Hippocampal formation (tissue), 2 donors: ENCODE data around the gene SQOR.

Experiments used
- DNase-seq, 2 donors: peaks; one replicate each; lab custom pipeline; 2025; lab: John Stamatoyannopoulos, UW

SQOR gene

GRCh38 chr15:45660231-45660979, 25.6 kb downstream of the SQOR start:
- DNase-seq = no peak

GRCh38 chr15:45662375-45662774, 27.5 kb downstream of the SQOR start:
- no peak for DNase-seq

GRCh38 chr15:45664451-45664850, 29.6 kb downstream of the SQOR start:
- no peak for DNase-seq

- DNase-seq = no peak
These were observed 30.4 kb downstream of the SQOR start for GRCh38 chr15:45665261-45665660.

GRCh38 chr15:45666119-45666875, 31.5 kb downstream of the SQOR start:
- DNase-seq = no peak

GRCh38 chr15:45667002-45667401, 32.2 kb downstream of the SQOR start:
- no peak for DNase-seq

- no peak for DNase-seq
These were observed 33.6 kb downstream of the SQOR start for GRCh38 chr15:45668386-45668785.

- DNase-seq = no peak
These were observed 34.6 kb downstream of the SQOR start for GRCh38 chr15:45669422-45669821.

GRCh38 chr15:45670091-45670490, 35.3 kb downstream of the SQOR start:
- DNase-seq = no peak

GRCh38 chr15:45670511-45670910, 35.7 kb downstream of the SQOR start:
- no peak for DNase-seq

GRCh38 chr15:45674677-45675076, 39.8 kb downstream of the SQOR start:
- no peak for DNase-seq

- no peak for DNase-seq
These were observed 43.0 kb downstream of the SQOR start for GRCh38 chr15:45677797-45678196.

- DNase-seq = no peak
These were observed 43.8 kb downstream of the SQOR start for GRCh38 chr15:45678459-45679178.

- no peak for DNase-seq
These were observed 49.7 kb downstream of the SQOR start for GRCh38 chr15:45684533-45684932.

GRCh38 chr15:45689616-45690015, 54.8 kb downstream of the SQOR start:
- DNase-seq = no peak

GRCh38 chr15:45690581-45691260, 55.9 kb downstream of the SQOR start:
- DNase-seq = no peak

- DNase-seq = no peak
These were observed 66.3 kb downstream of the SQOR start for GRCh38 chr15:45701108-45701507.

- DNase-seq = no peak
These were observed 67.2 kb downstream of the SQOR start for GRCh38 chr15:45702041-45702440.

GRCh38 chr15:45703670-45704328, 69.0 kb downstream of the SQOR start:
- DNase-seq = no peak

GRCh38 chr15:45704329-45705249, 69.8 kb downstream of the SQOR start:
- DNase-seq = no peak
